ENCODE measurements around the gene CLDND1.

- TF ChIP-seq POLR2A (IDR thresholded peaks at IDR 0.05) (no peak), CTCF (IDR thresholded peaks at IDR 0.05) (no peak)
Measured at GRCh38 chr3:98565237-98565643, 42.5 kb upstream of the CLDND1 start.
